HFF-Myc (cell line): ENCODE results near the gene ZKSCAN2.

ENCODE experiments used
- DNase-seq: peaks from one replicate; pipeline ENCODE4 v3.0.0-alpha.2; 2011; ENCODE audit warnings: low read depth; ENCODE audit errors: extremely low read depth
- H3K4me3 ChIP-seq: replicated peaks from 2 replicates; pipeline ENCODE4 v1.5.1; 2011; ENCODE audit warnings: low read depth, mild to moderate bottlenecking, control low read depth, low read length
- TF ChIP-seq, protein P1 (sequence below): IDR thresholded peaks from 2 replicates; pipeline ENCODE4 v1.5.1; 2012; ENCODE audit warnings: mild to moderate bottlenecking, low read depth, low read length, control low read depth; ENCODE audit errors: missing control alignments

Gene ZKSCAN2

DNA sequence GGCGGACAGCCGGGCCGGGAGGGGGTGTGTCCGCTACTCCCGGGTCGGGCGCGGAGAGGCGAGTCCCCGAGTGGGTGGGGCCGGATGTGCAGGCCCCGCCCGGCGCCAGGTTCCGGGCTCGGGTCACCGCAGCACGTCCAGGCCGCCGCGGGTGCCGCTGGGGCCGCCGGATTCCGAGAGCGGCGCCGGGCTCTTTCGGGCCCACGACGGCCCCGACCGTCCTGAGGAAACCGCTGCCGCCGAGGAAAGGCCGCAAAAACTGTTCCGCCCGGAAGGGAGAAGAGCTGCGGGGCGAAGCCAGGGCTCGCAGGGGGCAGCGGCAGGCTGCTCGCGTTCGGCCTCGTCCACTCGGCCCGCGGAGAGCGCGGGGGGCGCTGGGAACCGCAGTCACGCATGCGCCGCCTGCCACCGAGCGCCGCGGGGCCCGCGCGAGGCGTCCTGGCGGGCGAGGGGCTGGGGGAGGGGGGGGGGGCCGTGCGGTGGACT lies at the start of gene ZKSCAN2:
ZKSCAN2 (minus strand) TSS at position 376 of the 486 bp plus-strand sequence. CDS start 718 bp downstream, outside the sequence.
- TF ChIP-seq, protein P1, sequence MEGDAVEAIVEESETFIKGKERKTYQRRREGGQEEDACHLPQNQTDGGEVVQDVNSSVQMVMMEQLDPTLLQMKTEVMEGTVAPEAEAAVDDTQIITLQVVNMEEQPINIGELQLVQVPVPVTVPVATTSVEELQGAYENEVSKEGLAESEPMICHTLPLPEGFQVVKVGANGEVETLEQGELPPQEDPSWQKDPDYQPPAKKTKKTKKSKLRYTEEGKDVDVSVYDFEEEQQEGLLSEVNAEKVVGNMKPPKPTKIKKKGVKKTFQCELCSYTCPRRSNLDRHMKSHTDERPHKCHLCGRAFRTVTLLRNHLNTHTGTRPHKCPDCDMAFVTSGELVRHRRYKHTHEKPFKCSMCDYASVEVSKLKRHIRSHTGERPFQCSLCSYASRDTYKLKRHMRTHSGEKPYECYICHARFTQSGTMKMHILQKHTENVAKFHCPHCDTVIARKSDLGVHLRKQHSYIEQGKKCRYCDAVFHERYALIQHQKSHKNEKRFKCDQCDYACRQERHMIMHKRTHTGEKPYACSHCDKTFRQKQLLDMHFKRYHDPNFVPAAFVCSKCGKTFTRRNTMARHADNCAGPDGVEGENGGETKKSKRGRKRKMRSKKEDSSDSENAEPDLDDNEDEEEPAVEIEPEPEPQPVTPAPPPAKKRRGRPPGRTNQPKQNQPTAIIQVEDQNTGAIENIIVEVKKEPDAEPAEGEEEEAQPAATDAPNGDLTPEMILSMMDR = no peak
- peak within 1 kb of the TSS; percentile 75 for H3K4me3 ChIP-seq
- DNase-seq = peak; percentile 40

DNA sequence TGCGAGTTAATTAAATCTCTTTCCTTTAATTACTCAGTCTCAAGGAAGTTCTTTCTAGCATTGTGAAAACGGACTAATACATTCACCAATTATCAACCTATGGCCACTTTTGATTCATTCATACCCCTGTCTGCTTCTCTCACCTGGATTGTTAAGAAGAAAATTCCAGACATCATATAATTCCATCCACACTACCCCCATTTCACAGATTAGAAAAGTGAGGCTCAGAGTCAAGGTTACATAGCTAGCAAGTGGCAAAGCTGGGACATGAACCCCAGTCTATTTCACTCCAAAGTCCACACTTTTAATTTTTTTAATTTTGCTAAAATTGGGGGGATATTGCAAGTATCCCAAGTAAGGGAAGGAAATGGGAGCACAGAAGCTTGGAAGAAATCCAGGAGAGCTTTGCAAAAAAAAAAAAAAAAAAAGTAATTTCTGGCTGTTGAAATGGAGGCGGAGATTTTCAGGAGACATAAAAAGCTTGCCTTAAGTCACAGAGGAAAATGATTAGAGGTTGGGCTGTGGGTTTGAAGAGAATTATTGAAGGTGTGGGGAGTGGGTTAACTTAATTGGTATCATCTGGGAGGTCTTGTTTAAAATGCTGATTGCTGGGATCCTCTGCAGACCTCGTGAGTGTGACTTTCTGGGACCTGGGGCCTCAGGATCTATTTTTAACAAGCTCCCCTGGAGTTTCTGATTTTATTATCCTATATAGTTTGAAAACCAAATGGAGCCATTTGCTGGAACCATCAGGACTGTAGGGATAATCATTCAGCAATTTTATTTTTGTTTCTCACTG lies 42.3 kb upstream of the ZKSCAN2 start:
- TF ChIP-seq, protein P1 = no peak
- DNase-seq = no peak
- H3K4me3 ChIP-seq = no peak overlapping the region

DNA sequence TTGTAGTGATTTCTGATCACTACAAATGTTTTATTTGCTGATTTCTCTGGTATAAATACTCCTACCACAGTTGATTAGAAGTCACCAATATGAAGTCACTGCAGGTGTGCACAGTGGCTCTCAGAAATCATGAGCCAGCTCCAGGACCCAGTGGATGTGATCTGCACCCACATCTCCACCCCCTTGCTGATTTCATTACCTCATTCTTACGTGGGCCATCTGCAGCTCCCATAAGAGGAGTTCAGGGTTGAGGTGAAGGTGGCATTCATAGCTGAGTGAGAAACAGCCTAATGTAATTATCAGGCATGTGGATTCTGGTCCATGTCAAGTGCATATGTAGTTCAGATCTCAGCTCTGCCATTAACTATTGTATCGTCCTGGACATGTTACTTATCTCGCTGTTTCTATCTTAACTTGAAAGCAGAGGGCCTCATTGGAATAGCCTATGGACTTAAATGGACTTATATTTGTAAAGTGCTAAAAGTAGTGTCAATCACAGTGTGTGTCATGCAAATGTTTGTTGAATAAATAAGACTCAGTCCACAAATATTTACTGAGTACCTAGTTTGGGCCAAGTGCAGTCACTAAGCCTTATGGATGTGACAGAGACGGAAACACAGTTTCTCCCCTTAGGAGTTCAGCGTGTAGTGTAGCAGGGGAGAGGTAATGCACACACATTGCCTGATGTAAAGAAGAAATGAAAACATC lies 40.7 kb upstream of the ZKSCAN2 start:
- TF ChIP-seq, protein P1 = no peak
- no peak for DNase-seq
- no peak overlapping the region for H3K4me3 ChIP-seq

DNA sequence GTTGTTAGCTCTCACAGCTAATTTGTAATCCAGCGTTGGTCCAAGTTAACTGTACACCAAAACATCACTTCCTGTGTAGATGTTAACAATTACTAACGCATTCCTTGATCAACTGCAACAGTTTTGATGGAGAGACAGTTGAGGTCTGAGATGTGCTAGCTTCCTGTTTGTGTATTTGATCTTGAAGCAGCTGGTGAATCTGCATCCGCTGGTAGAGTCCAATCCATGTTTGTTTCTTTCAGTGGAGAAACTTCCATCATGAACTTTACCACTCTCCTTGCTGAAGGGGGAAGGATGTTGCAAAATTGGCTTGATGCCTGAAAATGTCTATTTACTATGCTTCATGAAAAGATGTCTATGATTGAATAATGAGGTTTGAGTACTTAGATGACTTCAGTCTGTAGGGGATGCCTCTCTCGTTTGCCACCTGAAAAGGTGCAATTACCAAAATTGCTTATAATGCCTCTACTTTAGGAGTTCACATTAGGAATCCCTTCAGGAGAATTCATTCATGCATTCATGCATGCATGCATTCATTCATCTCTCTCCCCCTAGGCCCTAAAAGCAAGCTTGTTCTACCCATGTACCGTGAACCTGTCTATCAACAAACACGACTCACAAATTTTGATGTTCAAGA lies 39.6 kb upstream of the ZKSCAN2 start:
- TF ChIP-seq, protein P1 = no peak
- no peak overlapping the region for H3K4me3 ChIP-seq
- no peak for DNase-seq

DNA sequence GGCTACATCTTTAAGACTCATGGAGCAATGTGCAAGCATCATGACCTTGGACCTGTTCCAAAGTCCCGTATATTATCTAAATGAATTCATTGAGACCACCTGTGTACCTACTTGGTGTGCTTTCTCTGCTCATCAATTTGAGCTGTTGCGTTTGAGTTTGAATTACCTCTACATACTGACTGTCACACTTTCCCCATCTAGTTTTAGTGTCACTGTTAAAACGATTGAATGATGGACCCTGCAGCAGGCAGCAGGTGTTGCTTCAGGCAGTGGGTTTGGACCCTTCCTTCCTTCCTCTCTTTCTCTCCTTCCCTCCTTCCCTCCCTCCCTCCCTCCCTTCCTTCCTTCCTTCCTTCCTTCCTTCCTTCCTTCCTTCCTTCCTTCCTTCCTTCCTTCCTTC lies 33.9 kb upstream of the ZKSCAN2 start:
- TF ChIP-seq, protein P1 = no peak
- H3K4me3 ChIP-seq = no peak overlapping the region
- DNase-seq = no peak

DNA sequence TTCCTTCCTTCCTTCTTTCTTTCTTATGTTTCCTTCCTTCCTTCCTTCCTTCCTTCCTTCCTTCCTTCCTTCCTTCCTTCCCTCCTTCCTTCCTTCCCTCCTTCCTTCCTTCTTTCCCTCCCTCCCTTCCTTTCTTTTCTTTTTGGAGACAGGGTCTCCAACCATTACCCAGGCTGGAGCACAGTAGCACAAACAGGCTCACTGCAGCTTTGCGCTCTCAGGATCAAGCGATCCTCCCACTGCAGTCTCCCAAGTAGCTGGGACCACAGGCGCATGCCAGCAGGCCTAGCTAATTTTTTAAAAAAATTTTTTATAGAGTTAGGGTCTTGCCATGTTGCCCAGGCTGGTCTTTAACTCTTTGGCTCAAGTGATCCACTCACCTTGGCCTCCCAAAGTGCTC lies 31.8 kb upstream of the ZKSCAN2 start:
- DNase-seq = no peak
- no peak overlapping the region for H3K4me3 ChIP-seq

More for the DNA sequence above, 31.8 kb upstream of the ZKSCAN2 start:
- TF ChIP-seq, protein P1 = no peak
